NCI-H524 (cell line): Measurements from ENCODE around the gene PITPNM1.
A peak's percentile ranks its signal among the peaks of the same experiment; 100 is the strongest.
"Not testable (repeated sequence)": the region's sequence is repeated elsewhere in the genome, so short reads cannot be mapped to it uniquely, and the experiment has no call there.

ENCODE experiments used
- DNase-seq, 2 experiments: peaks; one replicate each; lab custom pipeline; 2025; lab: John Stamatoyannopoulos, UW

Gene PITPNM1

DNA sequence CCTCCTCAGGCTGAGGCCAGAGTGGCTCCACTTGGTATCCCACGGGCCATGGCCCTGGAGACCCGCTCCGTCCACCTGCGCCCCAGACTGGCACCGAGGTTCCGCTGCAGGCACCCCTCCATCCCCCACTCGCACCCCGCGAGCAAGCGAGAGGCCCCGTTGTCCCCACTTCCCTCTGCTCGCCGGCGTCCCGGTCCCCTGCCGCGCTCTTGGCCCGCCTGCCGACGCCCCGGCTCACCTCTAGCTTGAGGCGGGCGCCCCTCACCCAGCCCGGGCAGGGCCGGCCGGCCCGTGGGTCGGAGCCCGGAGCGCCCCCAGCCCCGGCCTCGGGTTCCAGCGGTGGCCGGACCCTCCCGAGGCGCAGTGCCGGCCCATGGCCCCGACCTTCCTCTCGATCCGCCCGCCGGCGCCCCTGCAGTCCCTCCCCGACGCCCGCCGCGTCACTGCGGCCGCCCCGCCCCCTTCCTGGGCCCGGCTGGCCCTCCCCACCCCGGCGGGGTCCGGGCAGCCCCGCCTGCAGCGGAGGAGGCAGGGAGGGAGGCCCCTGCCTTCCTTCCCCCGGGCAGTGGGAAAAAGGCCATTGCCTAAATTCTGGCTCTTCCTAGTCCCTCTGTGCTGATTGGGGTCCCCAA, at the start of gene PITPNM1:
Gene PITPNM1, minus strand, starts transcription at position 414 of the 632 bp plus-strand sequence. CDS start 1,183 bp downstream, outside the sequence.
- DNase-seq, result no peak

DNA sequence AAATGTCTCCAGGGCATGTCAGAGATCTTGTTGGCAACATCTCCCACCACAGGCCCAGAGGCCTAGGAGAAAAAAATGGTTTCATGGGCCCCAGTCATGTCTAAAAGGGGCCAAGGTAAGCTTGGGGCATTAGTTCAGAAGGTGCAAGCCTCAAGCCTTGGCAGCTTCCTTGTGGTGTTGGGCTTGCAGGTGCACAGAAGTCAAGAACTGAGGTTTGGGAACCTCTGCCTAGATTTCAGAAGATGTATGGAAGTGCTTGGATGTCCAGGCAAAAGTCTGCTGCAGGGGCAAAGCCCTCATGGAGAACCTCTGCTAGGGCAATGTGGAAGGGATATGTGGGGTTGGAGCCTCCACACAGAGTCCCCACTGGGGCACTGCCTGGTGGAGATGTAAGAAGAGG, 46.5 kb upstream of the PITPNM1 start:
- not testable (repeated sequence) for DNase-seq

DNA sequence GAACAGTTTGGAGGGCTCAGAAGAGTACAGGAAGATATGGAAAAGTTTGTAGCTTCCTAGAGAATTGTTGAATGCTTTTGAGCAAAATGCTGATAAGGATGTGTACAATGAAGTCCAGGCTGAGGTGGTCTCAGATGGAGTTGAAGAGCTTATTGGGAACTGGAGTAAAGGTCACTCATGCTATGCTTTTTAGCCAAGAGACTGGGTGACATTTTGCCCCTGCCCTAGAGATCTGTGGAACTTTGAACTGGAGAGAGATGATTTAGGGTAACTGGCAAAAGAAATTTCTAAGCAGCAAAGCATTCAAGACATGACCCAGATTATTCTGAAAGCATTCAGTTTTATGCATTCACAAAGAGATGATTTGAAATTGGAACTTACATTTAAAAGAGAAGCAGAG, 46.0 kb upstream of the PITPNM1 start:
- no peak for DNase-seq

DNA sequence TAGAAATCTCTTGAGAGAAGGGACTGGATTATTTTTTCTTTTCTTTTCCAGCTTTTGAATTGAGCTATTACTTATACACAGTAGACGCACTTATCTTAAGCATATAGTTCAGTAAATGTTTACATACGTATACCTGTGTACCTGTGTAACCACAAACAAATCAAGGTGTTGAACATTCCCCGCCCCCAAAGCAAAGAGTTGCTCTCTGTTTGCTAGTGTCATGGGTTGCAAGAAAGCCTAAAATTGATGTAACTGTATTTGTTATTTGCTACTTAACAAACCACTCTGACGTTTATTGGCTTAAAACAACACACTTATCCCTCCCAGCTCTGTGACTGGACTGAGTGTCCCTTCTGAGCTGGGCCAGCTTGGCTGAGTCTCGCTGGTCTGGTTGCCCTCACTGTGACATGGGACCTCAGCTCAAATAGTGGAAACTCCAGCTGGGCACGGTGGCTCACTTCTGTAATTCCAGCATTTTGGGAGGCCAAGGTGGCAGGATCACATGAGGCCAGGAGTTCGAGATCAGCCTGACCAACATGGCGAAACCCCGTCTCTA, 43.5 kb upstream of the PITPNM1 start:
- no peak for DNase-seq

DNA sequence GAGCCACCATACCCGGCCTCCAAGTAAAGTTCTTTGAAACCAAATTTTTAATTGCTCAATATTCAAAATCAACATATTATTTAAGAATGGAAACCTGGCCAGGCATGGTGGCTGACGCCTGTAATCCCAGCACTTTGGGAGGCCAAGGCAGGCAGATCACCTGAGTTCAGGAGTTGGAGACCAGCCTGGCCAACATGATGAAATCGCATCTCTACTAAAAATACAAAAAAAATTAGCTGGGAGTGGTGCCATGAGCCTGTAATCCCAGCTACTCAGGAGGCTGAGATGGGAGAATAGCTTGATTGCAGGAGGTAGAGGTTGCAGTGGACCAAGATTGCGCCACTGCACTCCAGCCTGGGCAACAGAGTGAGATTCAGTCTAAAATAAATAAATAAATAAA, 42.9 kb upstream of the PITPNM1 start:
- not testable (repeated sequence) for DNase-seq

DNA sequence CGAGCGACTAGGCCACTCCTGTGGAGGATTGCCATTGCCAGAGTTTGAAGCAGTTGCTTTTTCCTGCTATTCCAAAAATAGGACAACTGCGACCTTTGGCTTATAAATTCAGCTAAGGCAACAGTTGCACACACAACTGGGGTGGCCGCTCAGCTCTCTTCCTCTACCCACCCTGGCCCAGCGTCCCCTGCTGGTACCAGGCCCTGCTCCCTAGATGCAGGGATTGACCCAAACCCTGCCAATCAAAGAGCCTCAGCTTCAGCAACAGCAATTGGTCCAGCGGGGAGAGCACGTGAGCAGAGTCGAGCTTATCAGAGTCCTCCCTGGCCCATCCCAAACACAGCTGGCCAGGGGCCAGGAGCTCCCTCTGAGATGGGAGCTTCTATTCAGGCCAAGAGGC, 40.1 kb upstream of the PITPNM1 start:
- DNase-seq, result no peak

DNA sequence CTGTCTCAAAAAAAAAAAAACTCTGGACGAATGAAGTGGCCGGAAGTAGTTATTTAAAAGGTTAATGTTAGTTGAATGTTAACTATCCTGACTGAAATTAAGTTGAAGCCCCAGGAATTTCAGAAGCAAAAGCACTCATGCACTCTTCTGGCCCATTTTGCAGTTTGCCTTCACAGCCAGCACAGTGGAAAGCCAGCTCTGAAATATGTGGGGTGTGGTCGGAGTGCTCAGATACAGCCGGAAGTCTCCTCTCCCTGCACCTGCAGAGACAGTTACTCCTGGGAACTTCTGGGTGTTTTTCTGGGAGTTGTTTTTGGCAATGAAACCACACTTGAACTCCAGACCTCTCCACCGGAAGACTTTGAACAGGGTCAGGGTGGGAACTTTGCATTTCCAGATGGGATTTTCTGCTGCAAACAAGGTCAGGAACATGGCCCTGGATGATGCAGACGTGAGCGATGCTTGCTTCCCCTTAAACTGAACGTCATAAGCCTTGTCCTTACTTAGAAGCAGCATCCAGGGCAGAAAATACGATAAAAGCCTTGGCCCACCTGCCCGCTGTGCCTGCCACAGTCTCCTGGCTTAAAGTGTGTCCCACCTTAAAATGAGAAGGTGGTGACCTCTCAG, 39.6 kb upstream of the PITPNM1 start:
- no peak for DNase-seq

DNA sequence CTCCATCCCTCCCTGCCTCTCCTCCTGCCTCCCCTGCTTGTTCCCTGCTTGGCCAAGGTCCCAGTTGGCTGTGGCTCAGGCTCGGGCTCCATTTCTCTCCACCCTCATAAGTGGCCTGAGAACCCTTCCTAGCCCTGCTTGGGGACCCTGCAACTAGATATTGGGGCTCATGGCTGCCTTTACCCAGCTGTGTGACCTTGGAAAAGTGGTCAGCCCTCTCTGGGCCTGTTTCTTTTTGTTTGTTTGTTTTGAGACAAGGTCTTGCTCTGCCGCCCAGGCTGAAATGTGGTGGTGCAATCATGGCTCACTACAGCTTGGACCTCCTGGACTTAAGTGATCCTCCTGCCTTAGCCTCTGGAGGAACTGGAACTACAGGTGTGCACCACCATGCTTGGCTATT, 38.4 kb upstream of the PITPNM1 start:
- DNase-seq, result no peak

DNA sequence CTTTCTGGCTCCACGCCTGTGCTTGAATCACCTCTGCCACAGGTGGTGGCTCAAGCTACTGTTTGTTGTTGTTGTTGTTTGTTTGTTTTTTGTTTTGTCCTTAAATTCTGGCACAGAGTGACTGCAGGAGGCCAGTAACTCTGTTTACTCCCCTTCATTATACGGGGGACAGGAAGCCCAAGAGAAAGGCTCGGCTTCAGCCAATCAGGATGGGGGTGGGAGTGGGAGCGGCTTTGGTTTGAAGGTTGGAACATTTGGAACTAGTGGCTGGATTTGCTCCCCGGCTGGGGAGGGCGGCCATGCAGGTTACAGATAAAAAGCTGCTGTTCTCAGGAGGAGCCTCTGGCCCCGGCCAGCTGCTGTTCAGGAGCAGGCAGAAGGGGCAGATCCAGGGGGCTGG, 37.8 kb upstream of the PITPNM1 start:
- DNase-seq, result peak in 1 of 2 experiments; percentile 56

DNA sequence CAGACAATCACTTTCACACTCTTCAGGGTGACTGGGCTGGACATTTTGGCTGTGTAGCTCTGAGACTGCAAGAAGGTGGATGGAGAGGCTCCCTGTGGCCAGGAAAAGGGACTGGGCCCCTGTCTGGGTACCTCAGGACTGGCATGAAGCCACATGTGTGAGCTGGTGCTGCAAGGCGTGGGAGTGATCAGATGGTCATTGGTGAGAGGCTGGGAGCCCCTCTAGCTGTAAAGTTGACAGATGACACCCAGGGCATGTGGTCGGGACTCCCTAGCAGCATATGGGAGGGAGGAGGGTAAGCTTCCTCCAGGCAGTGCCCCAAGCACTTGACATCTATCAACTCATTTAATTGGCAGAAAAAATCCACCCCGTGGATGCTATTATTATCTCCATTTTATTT, 37.0 kb upstream of the PITPNM1 start:
- peak; percentile 48 to 84 for DNase-seq

DNA sequence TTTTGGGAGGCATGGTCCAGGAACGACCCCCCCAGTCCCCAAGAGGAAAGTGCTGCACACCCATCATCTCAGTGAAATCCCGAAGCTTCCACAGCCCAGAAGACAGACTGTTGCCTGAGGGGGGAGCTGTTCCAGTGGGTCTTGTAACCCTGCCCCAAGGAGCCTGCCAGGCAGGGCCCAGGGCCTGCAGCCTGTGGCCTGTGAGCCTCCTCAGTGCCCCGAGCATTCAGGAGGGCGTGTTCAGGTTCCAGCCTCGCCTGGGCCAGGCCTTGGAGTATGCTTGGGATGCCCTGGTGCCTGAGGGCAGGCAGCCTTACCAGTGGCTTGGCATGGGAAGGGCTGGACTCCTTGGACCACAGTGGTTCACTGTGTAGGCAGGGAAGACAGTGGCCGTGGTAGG, 36.0 kb upstream of the PITPNM1 start:
- DNase-seq, result no peak

DNA sequence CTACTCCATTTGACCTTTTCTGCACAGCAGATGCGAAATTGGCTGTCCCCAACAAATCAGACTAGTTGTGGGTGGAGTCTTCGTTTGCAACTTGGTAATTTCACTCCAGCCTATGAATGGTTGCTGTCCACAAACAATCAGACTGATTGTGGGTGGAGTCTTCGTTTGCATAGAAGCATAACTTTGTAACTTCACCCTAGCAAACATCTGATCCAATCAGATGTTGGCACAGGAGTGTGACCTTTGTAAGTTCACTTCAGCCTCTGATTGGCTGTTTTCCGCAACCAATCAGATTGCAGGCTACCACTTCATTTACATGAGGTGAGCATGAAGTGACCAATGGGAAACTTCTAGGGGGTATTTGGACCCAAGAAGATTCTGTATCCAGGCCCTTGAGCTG, 34.4 kb upstream of the PITPNM1 start:
- no peak for DNase-seq

DNA sequence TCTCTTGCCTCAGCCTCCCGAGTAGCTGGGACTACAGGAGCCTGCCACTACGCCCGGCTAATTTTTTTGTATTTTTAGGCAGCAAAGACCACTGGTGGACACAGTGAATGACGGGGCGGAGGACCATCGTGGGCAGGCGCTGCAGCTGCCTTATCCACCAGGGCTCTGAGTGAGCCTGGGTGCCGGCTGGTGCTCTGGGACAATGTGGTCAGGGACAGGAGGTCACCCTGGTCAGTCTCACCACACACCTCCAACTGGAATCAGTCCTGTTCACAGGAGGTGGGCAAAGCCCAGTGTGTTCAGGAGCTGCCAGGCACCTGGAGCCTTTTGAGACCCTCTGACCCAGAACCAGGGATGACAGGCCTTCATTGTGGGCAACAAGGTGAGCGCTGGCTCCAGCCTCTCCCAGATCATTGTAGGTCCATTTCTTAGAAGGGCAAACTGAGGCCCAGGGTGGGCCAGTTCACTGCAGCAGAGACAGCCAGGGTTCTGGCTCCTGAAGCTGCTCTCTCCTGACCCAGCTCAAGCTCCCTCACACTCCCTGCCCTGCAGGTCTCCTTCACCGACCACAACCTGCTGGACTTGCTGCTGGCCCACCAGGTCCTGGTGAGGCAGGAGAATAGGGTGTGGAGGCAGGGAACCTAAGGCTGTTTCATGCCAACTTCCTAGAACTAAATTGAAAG, 33.8 kb upstream of the PITPNM1 start:
- no peak for DNase-seq

DNA sequence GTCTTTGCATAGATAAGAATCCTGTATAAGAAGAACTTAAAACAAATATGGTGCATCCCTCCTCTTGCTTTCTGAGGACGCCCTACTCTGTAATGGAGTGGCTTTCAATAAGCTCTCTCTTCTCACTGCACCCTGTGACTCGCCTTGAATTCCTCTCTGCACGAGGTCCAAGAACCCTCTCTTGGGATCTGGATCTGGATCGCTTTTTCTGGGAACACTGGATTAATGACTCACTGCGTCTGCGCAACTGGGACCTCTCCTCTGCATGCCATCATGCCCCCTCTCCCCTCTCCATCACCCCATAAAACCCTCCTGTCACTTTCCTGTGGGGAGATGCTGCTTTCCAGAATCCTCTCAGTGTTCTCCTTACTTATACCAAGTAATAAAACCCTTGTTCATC, 33.1 kb upstream of the PITPNM1 start:
- DNase-seq, result no peak

DNA sequence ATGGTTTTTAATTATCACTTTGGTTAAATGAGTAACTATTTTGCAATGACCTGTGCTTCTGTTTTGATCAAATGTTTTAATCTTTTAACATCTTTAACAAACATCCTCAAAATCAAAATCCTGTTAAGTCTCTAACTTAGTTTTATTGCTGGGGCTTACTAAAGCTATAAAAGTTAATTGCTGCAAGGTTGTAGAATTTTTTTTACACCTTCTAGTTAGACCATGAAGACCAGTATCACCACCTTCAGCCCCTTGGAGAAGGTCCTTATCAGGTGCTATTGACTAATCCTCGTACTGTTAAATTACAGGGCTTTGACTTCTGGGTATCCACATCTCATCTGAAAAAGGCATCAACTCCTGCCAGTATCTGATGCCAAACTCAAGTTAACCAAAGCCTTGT, 30.4 kb upstream of the PITPNM1 start:
- DNase-seq, result no peak

DNA sequence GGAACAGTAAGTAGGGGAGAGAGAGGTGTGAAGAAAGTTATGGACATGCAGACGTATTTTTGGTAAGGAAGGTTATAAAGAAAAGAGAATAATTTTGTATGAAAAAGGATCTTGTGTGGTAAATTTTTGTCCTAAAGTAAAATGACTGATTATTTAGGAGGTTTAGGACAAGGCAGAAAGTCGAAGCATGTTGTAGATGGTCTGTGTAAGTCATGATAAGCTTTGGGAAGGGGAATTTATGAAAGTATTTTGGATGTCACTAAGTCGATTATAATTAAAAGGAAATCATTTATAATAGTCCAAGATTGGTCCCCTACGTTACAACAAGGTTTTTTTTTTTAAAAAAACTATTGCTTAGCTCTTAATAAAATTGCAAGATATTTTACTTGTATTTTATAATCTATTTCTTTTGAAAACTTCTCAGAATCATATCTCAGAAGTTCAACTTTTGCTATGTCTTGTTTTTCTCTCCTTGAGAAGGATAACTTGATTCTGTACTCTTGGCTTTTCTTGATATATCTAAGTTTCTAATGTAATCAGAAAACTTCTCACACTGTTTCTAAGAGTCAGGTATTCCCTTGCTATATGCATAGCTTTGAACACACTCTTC, 29.0 kb upstream of the PITPNM1 start:
- DNase-seq, result no peak

DNA sequence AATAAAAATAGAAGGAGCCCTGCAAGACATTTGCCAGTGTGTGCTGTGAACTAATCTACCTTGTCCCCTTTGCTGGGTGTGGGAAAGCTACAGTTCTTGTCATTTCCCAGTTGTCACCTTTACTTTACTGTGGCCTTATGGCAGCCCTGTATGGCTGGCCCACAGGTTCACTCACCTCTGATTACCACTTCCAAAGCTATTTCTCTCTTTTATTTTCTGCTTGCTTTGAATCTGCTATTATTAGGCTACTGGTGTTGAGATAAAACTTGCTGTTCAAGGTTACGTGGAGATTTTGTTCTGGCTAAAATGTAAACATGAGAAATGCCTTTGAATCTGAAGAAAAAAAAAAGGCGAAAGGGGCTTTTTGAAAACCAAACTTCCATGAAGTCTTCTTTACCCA, 27.7 kb upstream of the PITPNM1 start:
- no peak for DNase-seq

DNA sequence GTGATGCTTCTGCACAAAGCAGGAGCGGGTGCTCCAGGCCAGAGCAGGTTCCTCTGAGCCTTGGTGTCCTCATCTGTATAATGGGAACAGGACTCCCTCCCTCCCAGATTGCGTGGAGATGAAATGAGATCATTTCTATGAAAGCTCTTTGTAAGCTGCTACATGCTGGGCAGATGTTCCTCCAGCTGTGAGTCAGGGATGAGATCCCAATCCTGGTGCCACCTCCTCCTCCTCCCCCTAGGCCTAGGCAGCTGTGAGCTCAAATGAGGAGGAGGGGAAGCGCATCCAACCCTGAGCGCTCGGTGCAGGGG, 25.1 kb upstream of the PITPNM1 start:
- DNase-seq, result no peak

DNA sequence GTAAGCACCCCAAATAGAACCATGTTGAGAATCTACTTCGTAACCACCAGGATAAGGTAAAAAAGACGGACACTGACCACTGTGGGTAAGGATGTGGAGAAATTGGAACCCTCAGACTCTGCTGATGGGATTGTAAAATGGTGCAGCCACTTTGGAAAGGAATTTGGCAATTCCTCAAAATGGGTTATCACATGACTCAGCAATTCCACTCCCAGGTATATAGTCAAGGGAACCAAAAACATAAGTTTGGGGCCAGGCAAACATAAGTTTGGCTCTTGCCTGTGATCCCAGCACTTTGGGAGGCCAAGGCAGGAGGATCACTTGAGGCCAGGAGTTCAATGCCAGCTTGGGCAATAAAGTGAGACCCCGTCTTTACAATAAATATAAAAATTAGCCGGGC, 23.2 kb upstream of the PITPNM1 start:
- no peak for DNase-seq

DNA sequence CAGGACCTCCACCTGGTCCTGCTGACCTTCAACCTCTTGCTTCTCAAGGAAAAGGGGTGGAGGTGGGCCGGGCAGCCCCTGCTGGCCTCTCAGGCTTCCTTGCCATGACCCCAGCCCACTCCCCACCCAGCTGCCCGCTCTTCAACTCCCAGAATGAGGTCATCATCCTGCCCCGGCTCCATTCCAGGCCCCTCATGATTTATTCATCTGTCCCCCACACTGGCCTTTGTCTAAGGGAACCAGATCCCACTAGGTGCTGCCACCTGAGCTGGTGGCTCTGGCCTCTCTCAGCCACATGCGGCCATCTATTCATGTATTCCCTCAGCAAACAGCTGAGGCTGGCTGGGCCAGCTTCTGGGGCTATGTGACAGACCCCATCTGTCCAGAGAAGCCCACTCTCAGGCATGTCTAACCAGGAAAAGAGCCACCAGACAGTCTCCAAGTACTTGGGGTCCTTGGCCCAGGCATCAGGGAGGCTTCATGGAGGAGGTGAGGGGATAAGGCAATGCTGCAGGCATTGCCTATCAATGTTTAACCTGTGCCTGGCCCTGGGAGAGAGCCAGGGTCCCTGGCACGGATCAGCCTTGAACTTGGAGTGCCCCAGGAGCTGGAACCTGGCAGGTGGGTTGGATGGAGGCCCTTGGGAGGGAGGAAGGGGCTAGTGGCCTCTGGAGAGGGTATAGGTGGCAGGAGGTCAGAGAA, 20.3 kb upstream of the PITPNM1 start:
- DNase-seq, result no peak

DNA sequence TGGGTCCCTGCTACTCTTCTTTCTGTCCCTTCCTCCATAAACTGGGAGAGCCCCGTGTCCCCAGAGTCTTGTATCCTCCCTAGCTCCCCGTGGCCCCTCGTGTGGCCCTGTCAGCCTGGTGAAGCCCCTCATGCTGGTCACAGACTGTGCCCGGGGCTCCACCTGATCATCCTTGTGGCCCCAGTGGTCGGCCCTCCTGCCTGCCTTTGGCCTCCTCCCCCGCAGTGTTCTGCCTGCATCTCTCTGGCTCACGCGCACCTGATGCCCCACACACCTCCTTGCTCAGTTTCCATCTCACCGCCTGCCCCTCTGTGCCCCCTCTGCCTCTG, 19.3 kb upstream of the PITPNM1 start:
- no peak for DNase-seq
